COR-L47 (cell line): ENCODE results near the gene APMAP.
A peak's percentile ranks its signal among the peaks of the same experiment; 100 is the strongest.
"Not testable (repeated sequence)": the region's sequence is repeated elsewhere in the genome, so short reads cannot be mapped to it uniquely, and the experiment has no call there.

Experiments used
- DNase-seq: peaks from one replicate; lab custom pipeline; 2025; lab: John Stamatoyannopoulos, UW

APMAP gene

DNA sequence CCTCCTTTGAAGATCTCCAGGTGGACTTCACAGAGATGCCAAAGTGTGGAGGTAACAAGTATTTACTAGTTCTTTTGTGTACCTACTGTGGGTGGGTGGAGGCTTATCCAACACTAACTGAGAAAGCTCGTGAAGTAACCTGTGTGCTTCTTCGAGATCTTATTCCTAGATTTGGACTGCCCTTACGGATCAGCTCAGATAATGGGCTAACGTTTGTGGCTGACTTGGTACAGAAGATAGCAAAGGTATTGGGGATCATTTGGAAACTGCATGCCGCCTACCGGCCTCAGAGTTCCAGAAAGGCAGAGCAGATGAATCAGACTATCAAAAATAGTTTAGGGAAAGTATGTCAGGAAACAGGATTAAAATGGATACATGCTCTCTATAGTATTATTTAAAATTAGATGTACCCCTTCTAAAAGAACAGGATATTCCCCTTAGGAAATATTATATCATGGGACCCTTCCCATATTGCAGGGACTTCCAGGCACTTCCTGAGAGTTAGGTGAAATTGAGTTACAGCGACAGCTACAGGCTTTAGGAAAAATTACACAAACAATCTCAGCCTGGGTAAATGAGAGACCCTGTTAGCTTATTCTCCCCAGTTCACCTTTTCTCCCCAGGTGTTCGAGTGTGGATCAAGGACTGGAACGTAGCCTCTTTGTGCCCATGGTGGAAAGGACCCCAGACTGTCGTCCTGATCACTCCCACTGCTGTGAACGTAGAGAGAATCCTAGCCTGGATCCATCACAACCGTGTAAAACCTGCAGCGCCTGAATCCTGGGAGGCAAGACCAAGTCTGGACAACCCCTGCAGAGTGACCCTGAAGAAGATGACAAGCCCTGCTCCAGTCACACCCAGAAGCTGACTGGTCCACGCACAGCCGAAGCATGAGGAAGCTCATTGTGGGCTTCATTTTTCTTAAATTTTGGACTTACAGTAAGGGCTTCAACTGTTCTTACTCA is 61.5 kb downstream of the APMAP start:
- DNase-seq, result not testable (repeated sequence)

DNA sequence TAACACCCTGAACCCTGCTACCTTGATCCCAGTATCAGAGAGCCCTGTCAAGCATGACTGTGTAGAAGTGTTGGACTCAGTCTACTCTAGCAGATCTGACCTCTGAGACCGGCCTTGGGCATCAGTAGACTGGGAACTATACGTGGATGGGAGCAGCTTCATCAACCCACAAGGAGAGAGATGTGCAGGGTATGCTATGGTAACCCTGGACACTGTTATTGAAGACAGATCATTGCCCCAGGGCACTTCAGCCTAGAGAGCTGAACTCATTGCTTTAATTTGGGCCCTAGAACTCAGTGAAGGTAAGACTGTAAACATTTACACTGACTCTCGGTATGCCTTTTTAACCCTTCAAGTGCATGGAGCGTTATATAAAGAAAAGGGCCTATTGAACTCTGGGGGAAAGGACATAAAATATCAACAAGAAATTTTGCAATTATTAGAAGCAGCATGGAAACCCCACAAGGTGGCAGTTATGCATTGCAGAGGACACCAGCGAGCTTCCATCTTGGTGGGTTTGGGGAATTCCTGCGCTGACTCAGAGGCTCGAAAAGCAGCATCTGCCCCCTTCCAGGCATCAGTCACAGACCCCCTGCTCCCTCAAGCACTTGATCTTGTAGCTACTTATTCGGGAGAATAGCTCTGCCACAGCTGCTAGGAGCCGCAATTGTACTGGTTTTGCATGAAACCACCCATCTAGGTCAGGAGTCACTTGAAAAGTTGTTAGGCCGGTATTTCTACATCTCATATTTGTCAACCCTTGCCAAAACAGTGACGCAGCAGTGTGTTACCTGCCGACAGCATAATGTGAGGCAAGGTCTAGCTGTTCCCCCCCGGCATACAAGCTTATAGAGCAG is 62.5 kb downstream of the APMAP start:
- peak; percentile 39 for DNase-seq

DNA sequence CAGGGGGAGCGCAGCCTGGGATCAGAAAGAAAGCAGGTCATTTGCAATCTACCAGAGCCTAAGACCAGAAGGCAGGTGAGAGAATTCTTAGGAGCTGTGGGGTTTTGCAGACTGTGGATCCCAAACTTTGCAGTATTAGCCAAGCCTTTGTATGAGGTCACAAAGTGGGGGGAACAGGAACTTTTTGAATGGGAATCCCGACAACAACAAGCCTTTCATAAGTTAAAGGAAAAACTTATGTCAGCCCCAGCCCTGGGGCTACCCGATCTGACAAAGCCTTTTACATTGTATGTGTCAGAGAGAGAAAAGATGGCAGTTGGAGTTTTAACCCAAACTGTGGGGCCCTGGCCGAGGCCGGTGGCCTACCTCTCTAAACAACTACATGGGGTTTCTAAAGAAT is 63.3 kb downstream of the APMAP start:
- not testable (repeated sequence) for DNase-seq

DNA sequence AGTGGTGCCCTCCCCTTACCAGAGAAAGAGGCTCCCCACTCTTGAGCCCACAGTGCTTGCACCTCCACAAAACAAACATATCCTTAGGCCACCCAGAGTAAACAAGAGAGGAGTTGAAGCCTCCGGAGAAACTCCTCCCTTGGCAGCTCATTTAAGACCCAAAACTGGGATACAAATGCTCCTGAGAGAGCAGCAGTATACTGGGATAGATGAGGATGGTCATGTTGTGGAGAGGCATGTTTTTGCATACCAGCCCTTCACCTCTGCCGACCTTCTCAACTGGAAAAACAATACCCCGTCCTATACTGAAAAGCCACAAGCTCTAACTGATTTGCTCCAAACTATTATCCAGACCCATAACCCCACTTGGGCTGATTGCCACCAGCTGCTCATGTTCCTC is 71.8 kb downstream of the APMAP start:
- not testable (repeated sequence) for DNase-seq

DNA sequence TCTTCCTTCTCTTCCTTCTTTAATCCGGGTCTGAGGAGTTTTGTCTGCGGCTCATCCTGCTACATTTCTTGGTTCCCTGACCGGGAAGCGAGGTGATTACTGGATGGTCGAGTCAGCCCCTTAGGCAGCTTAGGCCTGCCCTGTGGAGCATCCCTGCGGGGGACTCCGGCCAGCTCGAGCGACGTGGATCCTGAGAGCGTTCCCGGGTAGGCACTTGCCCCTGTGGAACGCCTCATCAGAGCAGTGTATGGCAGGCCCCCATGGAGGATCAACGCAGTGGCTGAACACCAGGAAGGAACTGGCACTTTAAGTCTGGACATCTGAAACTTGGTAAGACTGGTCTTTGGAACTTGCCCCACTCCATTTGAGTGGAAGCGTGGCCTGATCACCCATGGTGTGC is 72.9 kb downstream of the APMAP start:
- DNase-seq, result not testable (repeated sequence)

DNA sequence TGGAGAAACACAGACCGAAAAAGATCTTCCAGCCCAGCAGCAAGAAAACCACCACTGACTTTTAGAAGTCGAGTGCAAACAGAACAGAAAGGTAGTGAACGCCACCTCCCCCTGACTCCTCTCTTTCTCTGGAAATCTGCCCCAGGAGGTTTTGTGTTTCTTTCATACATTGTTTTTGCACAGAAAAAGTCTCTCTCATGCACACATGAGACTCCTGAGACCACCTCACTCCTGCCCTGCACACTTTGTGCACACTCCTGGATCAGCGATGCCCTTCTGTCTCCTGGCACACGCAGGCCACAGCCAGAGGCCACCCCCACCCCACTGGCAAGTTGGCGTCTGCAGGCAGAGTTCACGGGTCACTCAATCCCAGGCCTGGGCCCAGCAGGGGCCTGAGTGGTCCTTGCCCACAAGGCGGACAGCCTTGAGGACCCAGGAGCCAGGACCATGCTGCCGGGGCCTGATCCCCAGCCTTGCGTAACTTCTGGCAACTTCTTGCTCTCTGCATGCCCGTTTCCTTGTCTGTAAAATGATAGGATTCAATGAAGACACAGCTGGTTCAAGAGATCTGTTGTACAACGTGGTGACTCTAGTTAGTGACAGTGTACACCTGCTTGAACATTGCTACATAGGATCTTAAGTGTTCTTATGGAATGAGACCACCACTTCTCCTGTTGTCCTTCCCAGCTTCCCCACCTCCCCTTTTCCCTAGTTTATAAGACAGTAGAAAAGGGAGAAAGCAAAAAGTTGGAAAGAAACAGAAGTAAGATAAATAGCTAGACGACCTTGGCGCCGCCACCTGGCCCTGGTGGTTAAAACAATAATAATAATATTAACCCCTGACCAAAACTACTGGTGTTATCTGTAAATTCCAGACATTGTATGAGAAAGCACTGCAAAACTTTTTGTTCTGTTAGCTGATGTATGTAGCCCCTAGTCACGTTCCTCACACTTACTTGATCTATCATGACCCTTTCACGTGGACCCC is 73.7 kb downstream of the APMAP start:
- DNase-seq, result no peak

DNA sequence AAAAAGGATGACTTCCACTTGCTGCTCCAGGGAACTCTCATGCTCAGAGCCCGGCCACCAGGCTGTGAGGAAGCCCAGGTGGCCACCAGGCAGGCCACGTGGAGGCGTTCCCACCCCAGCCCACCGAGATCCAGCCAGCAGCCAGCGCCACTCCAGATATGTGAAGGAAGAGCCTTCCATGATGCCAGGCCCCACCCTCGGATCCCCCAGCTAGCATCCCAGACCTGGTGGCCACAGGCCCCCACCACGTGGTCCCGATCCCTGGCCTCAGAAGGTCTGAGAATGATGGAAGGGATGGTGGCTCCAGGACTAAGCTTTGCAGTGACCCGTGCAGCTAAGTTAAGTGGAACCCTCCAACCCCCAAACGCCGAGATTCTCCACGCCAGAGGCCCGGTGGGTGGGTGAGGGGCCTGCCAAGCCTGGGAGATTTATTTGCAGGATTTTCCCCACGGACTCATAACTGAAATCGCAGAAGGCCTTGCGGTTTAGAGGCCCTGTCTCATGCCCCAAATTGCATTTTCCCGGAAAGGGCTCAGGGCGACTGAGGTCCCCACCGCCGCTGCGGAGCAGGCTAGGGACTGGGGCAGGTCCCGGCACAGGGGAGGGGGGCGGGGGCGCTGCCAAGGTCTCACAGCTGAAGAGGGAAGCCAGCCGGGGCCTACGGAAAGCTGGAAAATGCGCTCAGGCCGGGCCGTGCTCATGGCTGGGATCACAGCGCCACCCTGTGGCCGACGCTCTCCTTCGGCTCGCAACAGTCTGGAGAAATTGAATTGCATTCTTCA is 74.6 kb downstream of the APMAP start:
- DNase-seq, result peak; percentile 77

DNA sequence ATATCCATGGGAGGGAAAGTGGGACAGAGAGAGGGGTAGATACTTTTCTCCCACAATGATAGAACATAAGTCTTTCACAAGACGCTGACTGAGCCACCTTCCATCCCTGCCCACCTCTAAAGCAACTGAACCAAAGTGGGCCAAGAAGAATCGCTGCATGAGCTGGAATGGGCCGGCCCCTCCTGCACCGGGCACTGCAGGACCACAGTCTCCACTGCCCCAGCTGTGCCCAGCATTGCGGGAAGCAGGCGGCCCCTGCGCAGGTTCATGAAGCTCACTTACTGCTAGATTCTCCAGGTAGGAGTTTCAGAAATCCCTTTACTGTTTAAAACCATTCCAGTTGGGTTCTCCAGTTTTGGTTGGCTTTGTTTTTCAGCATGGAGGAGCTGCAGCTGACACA is 75.5 kb downstream of the APMAP start:
- DNase-seq, result no peak

DNA sequence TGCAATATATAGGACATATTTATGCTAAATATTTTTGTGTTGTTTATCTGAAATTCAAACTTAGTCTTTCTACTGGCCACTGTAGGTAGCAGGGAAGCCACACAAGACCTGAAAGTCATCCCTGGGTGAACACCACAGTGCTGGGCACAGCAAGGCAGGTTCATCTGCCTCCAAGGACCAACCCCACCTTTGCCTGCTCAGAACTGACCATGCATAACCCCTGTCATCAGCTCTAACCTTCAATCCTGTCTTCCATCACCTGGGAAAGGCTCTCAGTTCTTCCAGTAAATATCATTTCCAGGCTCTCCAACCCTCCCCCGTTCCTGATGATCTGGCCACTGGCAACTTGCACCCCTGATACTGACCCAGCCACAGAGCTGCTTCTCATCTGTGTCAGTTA is 76.1 kb downstream of the APMAP start:
- no peak for DNase-seq

DNA sequence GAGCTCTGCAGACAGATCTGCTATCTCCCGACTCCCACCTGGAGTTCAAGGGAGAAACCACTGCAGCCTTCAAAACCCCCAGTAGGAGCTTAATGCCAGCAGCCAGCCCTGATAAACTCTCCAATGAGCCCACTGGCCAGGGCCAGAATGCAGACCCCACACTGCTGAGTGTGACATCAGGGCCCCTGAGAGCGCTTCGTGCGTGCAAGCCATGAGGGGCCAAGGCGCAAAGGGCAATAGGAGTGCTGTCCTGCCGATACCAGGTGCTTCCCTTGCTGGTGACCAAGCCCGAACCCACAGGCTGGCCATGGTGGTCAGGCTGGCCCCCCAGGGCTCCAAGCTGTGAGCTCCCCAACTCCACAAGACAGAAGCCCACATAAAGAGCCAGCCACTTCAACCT is 76.7 kb downstream of the APMAP start:
- no peak for DNase-seq

DNA sequence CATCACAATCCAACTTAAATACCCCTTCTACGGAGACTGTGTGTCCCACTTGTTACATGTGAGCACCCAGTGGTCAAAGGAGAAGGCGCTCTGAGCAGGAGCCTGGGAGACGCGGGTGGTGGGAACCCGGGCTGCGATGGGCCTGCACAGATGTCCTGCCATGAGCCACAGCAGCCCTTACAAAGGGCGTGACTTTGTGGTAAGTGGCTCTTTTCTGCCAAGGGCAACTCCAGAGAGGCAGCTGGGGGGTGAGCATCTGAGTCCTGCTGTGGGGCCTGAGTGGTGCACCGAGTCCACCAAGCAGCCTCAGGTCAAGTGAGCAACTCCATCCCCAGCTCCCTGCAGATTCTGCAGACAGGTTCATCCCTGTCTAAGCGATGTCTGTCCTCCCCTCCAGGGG is 77.1 kb downstream of the APMAP start:
- no peak for DNase-seq

DNA sequence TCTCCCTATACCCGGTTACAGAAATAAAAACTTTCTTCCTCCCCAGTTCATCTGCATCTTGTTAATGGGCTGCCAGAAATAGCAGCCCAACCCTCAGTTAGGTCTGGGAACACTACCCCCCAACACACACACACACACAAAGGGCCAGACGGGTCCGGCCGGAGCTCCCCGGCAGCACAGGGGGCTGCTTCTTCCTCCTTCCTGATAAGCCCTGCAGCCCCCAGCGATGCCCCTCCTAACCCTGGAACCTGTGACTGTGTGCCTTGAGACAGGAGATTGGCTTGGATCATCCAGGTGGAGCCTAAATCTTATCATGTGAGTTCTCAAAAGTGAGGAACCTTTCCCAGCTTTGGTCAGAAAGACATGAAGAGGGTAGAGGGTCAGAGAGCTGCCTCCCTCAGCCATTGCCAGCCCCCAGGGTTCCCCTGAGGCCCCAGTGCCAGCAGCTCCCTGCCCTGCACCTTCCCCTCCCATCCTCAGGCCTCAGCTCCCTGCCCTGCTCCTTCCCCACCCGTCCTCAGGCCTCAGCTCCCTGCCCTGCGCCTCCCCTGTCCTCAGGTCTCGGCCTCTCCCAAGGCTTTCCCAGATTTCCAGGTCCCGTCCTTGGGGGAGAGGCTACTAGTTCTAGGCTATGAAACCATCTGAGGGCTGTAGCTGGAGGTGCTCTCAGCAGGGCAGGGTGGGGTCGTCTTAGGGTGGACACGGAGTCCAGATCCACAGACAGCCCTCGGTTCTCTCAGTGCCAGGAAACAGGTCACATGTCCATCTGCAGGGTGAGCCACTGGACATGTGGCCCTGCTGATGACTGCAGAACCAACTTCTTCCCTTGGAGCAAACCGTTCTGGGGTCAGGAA is 77.9 kb downstream of the APMAP start:
- no peak for DNase-seq

DNA sequence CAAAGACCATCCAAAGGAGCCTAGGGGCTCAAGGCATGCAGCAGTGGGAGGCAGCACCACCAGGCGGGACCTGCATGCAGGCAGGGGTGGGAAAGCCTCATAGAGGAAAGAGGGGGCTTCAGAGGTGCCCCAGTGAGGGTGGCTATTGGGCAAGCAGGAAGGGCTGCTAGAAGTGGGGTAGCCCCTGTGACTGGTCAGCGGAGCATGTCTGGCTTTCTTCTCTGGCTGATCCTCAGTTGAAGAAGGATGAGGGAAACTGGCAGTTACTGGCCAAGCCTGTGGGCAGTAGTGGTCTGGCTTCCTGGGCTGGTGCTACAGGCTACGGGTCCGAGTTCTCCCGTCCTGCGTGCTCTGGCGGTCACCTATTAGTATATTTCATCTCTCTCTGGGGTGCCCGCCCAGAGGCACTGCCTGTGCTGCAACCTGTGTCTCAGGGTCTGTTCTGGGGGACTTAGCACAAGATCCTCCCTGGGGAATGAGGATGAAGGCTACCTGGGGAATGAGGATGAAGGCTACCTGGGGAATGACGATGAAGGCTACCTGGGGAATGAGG is 79.4 kb downstream of the APMAP start:
- no peak for DNase-seq
